Stimulated activated memory B cell treated with anti-CD40 and anti-IgM and Interleukin-4, amounts not matched to agents 10 μg/mL and 1 μg/mL and 100 μg/mL, for 72 hours (primary cell): ENCODE results near the gene OS9.
"Not testable (repeated sequence)": the region's sequence is repeated elsewhere in the genome, so short reads cannot be mapped to it uniquely, and the experiment has no call there.

ENCODE experiments used
- ATAC-seq: fragments of 150-1000 bp; cut with Tn5 transposase; 2 replicates; pipeline ENCODE4 v1.10.0; 2021
- H3K27ac Mint-ChIP-seq: one replicate; pipeline ENCODE4 v1.8.0; 2022; ENCODE audit warnings: mild to moderate bottlenecking, mixed read lengths
- H3K27me3 Mint-ChIP-seq: one replicate; pipeline ENCODE4 v1.8.0; 2022; ENCODE audit warnings: mixed read lengths
- H3K36me3 Mint-ChIP-seq: one replicate; pipeline ENCODE4 v1.8.0; 2022; ENCODE audit warnings: mixed read lengths
- H3K4me1 Mint-ChIP-seq: one replicate; pipeline ENCODE4 v1.8.0; 2022; ENCODE audit warnings: mixed read lengths
- H3K4me3 Mint-ChIP-seq: one replicate; pipeline ENCODE4 v1.8.0; 2022; ENCODE audit warnings: mild to moderate bottlenecking, moderate library complexity, mixed read lengths
- H3K9me3 Mint-ChIP-seq: one replicate; pipeline ENCODE4 v1.8.0; 2022; ENCODE audit warnings: mixed read lengths

OS9 gene

DNA sequence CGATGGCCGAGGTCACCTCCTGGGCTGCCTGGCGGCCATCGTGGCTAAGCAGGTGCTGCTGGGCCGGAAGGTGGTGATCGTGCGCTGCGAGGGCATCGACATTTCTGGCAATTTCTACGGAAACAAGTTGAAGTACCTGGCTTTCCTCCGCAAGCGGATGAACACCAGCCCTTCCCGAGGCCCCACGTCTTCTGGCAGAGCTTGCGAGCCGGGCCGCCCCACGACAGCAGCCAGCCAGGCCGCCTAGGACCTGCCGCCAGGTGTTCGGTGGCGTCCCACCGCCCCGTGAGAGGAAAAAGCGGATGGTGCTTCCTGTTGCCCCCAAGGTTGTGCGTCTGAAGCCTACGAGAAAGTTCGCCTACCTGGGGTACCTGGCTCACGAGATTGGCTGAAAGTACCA lies 19.2 kb upstream of the OS9 start:
- Mint-ChIP-seq H3K4me3 (no peak overlapping the region), H3K9me3 (no peaks in the 10 kb centered on the region), H3K27ac (no peak overlapping the region), H3K36me3 (no peaks in the 10 kb centered on the region), H3K27me3 (no peaks in the 10 kb centered on the region), H3K4me1 (no peaks in the 10 kb centered on the region)
- no peak for ATAC-seq

DNA sequence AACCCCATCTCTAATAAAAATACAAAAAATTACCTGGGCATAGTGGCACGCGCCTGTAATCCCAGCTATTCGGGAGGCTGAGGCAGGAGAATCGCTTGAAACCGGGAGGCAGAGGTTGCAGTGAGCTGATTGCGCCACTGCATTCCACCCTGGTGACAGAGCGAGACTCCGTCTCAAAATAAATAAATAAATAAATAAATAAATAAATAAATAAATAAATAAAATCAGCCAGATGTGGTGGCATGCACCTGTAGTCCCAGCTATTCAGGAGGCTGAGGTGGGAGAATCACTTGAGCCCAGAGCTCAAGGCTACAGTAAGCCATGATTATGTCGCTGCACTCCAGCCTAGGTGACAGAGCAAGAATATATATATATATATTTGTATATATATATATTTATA lies 16.0 kb upstream of the OS9 start:
- not testable (repeated sequence) for H3K9me3 Mint-ChIP-seq, ATAC-seq, H3K4me1 Mint-ChIP-seq, H3K27me3 Mint-ChIP-seq, H3K36me3 Mint-ChIP-seq, H3K27ac Mint-ChIP-seq, H3K4me3 Mint-ChIP-seq

DNA sequence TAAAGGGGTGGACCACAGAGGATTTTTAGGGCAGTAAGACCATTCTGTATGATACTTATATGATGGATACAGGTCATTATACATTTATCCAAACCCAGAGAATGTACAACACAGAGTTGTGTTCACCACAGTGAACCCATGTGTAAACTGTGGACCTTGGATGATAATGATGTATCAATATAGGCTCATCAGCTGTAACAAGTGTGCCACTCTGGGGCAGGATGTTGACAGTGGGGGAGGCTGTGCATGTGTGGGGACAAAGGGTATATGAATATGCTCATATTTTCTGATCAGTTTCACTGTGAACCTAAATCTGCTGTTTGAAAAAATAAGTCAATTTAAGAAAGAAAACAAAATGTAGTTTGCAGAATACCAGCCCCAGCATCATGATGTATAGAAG lies 14.2 kb upstream of the OS9 start:
- Mint-ChIP-seq H3K27ac (no peak overlapping the region), H3K4me3 (no peak overlapping the region), H3K27me3 (no peaks in the 10 kb centered on the region), H3K4me1 (no peaks in the 10 kb centered on the region), H3K9me3 (peaks cover 5% of the 10 kb centered on the region), H3K36me3 (no peaks in the 10 kb centered on the region)
- no peak for ATAC-seq

DNA sequence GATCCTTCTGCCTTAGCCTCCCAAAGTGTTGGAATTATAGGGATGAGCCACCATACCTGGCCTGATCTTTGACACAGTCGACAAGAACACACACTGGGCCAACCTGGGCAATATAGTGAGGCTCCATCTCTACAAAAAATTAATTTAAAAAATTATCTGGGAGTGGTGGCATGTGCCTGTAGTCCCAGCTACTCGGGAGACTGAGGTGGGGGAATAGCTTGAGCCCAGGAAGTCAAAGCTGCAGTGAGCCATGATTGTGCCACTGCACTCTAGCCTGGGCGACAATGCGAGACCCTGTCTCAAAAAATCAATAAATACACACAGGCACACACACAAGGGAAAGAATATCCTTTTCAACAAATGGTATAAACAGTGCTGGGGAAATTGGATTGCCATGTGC lies 6.1 kb upstream of the OS9 start:
- ATAC-seq = no peak
- H3K9me3 Mint-ChIP-seq = peaks cover 3% of the 10 kb centered on the region
- H3K27me3 Mint-ChIP-seq = peaks cover 39% of the 10 kb centered on the region
- no peaks in the 10 kb centered on the region for H3K4me1 Mint-ChIP-seq
- no peak overlapping the region for H3K27ac Mint-ChIP-seq
- H3K4me3 Mint-ChIP-seq = no peak overlapping the region
- no peaks in the 10 kb centered on the region for H3K36me3 Mint-ChIP-seq

DNA sequence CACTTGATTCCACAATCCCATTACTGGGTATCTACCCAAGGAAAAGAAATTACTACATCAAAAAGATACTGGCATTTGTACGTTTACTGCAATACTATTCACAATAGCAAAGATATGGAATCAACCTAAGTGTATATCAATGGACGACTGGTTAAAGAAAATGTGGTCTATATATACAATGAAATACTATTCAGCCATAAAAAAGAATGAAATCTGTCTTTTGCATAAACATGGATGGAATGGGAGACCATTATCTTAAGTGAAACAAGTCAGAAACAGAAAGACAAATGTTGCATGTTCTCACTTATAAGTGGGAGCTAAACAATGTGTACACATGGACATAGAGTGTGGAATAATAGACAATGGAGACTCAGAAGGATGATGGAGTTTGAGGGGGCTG lies 5.0 kb upstream of the OS9 start:
- Mint-ChIP-seq H3K36me3 (no peaks in the 10 kb centered on the region), H3K4me1 (no peaks in the 10 kb centered on the region), H3K4me3 (no peak overlapping the region), H3K9me3 (peaks cover 3% of the 10 kb centered on the region), H3K27me3 (peaks cover 39% of the 10 kb centered on the region), H3K27ac (no peak overlapping the region)
- ATAC-seq = no peak

DNA sequence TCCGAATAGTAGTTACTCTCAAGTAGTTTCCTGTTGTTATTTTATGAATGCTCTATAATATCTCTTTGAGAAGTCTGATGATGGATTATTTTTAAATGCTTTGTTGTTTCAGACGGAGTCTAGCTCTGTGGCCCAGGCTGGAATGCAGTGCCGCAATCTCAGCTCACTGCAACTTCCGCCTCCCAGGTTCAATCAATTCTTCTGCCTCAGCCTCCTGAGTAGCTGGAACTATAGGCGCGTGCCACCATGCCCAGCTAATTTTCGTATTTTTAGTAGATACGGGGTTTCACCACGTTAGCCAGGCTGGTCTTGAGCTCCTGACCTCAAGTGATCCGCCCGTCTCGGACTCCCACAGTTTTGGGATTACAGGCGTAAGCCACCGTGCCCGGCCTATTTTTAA lies 1.4 kb upstream of the OS9 start:
- no peak overlapping the region for H3K27ac Mint-ChIP-seq
- H3K9me3 Mint-ChIP-seq = peaks cover 3% of the 10 kb centered on the region
- no peaks in the 10 kb centered on the region for H3K4me1 Mint-ChIP-seq
- H3K36me3 Mint-ChIP-seq = peaks cover 20% of the 10 kb centered on the region
- no peak overlapping the region for H3K4me3 Mint-ChIP-seq
- no peak for ATAC-seq
- peaks cover 16% of the 10 kb centered on the region for H3K27me3 Mint-ChIP-seq

DNA sequence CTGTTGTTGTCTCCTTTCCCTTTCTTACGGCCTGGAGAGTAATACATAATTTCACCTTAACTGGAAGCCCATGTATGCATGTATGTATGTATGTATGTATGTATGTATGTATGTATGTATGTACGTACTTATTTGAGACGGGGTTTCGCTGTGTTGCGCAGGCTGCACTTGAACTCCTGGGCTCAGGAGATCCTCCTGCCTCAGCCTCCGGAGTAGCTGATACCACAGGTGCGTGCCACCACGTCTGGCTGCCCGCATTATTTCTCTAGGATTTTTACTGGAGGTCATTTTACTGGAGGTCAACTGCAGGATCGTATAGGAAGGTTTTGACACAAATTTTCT lies 644 bp upstream of the OS9 start:
- no peak for ATAC-seq
- H3K36me3 Mint-ChIP-seq = peaks cover 28% of the 10 kb centered on the region
- H3K27ac Mint-ChIP-seq = no peak overlapping the region
- peaks cover 10% of the 10 kb centered on the region for H3K27me3 Mint-ChIP-seq
- H3K4me1 Mint-ChIP-seq = peaks cover 2% of the 10 kb centered on the region
- H3K4me3 Mint-ChIP-seq = no peak overlapping the region
- peaks cover 3% of the 10 kb centered on the region for H3K9me3 Mint-ChIP-seq

DNA sequence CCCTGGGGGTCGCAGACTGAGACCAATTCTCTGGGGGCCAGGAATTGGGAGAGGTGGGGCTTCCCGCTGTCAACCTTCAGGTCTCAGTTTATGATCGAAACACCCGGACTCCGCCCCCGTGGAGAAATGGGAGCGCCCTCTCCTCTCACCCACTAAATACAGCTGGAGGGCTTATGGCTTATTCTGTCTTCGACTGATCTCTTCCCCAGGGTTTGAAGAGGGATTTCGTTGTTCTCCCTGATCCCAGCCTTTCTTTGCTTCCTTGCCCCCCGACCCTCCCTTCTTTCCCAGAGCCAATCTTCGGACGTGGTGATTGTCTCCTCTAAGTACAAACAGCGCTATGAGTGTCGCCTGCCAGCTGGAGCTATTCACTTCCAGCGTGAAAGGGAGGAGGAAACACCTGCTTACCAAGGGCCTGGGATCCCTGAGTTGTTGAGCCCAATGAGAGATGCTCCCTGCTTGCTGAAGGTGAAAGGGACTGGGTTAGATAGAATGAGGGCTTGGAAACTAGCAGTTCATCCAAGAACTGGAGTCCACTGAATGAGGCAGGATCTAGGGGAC lies 607 bp downstream of the OS9 start:
- Mint-ChIP-seq H3K4me3 (no peak overlapping the region), H3K9me3 (no peaks in the 10 kb centered on the region), H3K27me3 (no peaks in the 10 kb centered on the region), H3K27ac (no peak overlapping the region), H3K36me3 (peaks cover 40% of the 10 kb centered on the region), H3K4me1 (peaks cover 14% of the 10 kb centered on the region)
- no peak for ATAC-seq

DNA sequence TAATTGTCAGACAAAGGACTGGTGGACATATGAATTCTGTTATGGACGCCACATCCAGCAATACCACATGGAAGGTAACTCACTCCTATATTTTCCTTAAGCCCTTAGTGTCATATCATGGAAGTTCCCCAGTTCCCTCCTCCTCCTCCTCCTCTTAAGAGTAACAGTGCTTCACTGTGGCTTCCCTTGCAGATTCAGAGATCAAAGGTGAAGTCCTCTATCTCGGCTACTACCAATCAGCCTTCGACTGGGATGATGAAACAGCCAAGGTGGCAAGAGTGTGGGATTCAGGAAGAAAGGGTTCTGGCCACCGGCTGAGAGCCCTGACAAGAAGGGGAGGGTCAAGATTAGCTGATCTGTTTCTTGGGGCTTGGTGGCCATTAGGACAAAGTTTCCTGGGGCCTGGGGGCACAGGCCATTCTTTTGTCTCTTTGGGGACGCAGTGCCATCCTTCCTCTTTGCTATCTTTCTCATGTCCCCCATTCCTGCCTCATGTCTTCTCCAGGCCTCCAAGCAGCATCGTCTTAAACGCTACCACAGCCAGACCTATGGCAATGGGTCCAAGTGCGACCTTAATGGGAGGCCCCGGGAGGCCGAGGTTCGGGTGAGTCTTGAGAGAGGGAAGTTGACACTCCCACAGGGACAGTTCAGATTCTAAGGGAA lies 2.0 kb downstream of the OS9 start:
- no peaks in the 10 kb centered on the region for H3K9me3 Mint-ChIP-seq
- H3K36me3 Mint-ChIP-seq = peaks cover 51% of the 10 kb centered on the region
- H3K4me3 Mint-ChIP-seq = no peak overlapping the region
- no peaks in the 10 kb centered on the region for H3K27me3 Mint-ChIP-seq
- H3K4me1 Mint-ChIP-seq = peaks cover 27% of the 10 kb centered on the region
- no peak overlapping the region for H3K27ac Mint-ChIP-seq
- no peak for ATAC-seq

DNA sequence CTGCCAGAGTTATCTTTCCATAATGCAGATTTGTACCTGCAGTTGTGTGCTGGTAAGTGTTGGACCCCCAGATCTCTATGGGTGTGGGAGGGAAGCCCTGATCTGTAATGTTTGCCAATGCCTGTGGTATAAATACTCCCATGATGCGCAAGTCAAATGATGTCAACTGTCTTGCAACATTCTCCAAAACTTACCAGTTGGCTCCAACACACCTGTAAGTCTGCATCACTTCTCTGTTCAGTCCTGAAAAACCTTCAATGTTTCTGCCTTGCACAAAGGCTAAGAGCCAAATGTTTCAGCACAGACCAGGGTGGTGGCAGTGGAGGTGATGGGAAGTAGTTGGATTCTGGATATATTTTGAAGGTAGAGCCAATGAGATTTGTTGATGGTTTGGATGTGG lies 3.1 kb downstream of the OS9 start:
- no peaks in the 10 kb centered on the region for H3K27me3 Mint-ChIP-seq
- H3K36me3 Mint-ChIP-seq = peaks cover 53% of the 10 kb centered on the region
- peaks cover 27% of the 10 kb centered on the region for H3K4me1 Mint-ChIP-seq
- no peak overlapping the region for H3K27ac Mint-ChIP-seq
- no peaks in the 10 kb centered on the region for H3K9me3 Mint-ChIP-seq
- ATAC-seq = no peak
- H3K4me3 Mint-ChIP-seq = no peak overlapping the region

DNA sequence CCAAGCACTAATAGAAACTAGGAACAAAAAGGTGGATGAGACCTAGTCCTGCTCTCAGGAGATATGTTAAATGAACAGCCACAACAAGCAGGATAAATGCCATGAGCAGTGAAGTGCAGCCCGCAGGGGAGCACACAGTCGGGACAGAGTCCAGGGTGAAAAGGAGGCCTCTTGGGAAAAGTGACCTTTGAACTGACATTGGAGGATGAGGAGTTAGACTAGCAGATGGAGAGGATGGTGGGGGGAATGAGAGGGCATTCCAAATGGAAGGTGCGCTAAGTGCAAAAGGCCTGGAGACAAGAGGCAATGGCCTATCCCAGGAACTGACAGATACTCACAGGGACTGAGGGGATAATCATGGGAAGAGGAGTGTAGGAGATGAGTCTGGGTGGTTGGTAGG lies 4.5 kb downstream of the OS9 start:
- no peak overlapping the region for H3K4me3 Mint-ChIP-seq
- no peak for ATAC-seq
- peaks cover 67% of the 10 kb centered on the region for H3K36me3 Mint-ChIP-seq
- peaks cover 4% of the 10 kb centered on the region for H3K9me3 Mint-ChIP-seq
- no peaks in the 10 kb centered on the region for H3K27me3 Mint-ChIP-seq
- peaks cover 27% of the 10 kb centered on the region for H3K4me1 Mint-ChIP-seq
- no peak overlapping the region for H3K27ac Mint-ChIP-seq

DNA sequence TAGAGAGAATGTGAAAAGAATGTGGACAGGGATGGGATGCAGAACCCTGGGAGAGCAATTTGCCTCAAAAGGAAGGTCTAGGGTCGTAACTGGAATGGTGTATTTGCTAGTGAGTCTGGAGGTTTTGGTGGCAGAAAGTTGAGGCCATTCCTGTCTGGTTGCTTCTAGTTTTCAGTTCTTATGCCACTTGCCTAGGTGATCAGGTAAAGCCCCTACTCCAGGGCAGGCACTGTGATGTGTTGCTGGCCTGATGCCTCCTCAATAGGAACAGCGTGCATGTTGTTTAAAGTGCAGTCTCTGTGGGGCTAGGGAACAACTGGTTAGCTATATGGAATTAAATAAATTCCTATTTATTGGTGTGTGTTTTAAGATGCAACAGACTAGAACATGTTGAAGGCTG lies 6.4 kb downstream of the OS9 start:
- Mint-ChIP-seq H3K9me3 (peaks cover 4% of the 10 kb centered on the region), H3K27ac (peak overlapping the region; percentile 23), H3K4me1 (peaks cover 27% of the 10 kb centered on the region), H3K27me3 (no peaks in the 10 kb centered on the region), H3K36me3 (peaks cover 84% of the 10 kb centered on the region), H3K4me3 (no peak overlapping the region)
- no peak for ATAC-seq

DNA sequence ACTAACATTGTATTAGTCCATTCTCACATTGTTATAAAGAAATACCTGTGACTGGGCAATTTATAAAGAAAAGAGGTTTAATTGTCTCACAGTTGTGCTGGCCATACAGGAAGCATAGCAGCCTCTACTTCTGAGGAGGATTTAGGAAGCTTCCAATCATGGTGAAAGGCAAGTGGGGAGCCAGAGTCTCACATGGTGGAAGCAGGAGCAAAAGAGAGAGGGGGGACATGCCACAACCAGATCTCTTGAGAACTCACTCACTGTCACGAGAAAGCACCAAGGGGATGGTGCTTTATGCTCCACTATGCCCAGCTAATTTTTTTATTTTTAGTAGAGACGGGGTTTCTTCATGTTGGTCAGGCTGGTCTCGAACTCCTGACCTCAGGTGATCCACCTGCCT lies 13.3 kb downstream of the OS9 start:
- Mint-ChIP-seq H3K27me3 (no peaks in the 10 kb centered on the region), H3K27ac (no peak overlapping the region), H3K4me3 (no peak overlapping the region), H3K36me3 (peaks cover 79% of the 10 kb centered on the region), H3K4me1 (peaks cover 10% of the 10 kb centered on the region), H3K9me3 (peaks cover 4% of the 10 kb centered on the region)
- ATAC-seq = no peak

DNA sequence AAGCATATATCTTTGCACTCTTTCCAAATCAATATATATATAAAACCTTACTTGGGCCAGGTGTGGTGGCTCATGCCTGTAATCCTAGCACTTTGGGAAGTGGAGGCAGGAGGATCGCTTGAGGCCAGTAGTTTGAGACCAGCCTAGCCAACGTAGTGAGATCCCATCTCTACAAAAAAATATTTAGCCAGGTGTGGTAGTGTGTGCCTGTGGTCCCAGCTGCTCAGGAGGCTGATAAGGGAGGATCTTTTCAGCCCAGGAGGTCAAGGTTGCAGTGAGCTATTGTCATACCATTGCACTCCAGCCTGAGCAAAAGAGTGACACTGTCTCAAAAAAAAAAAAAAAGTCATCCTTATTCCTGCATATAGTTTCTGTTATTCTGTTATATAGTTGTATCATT lies 14.4 kb downstream of the OS9 start:
- Mint-ChIP-seq H3K4me3 (no peak overlapping the region), H3K27me3 (no peaks in the 10 kb centered on the region), H3K4me1 (peaks cover 10% of the 10 kb centered on the region), H3K9me3 (no peaks in the 10 kb centered on the region), H3K36me3 (peaks cover 75% of the 10 kb centered on the region), H3K27ac (no peak overlapping the region)
- ATAC-seq = no peak

DNA sequence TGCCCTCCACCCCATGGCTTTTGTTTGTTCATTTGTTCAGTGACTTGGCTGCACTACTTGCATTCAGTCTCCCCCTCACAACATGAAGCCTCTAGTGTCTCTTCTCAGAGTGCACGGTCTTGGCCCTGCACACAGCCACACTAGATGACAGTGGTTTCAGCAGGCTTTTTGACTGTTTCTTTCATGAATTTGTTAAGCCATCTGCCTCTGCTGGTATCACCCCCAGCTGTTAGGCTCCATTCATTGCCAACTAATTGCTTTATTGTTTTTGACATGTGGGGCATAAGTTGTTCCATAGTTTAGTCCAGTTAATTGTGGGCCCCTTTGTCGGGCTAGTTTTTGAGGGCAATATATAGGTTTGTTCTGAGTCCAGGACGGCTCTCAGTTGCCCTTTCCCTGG lies 18.8 kb downstream of the OS9 start:
- H3K9me3 Mint-ChIP-seq = no peaks in the 10 kb centered on the region
- H3K4me3 Mint-ChIP-seq = no peak overlapping the region
- no peaks in the 10 kb centered on the region for H3K27me3 Mint-ChIP-seq
- no peak overlapping the region for H3K27ac Mint-ChIP-seq
- no peak for ATAC-seq
- peaks cover 18% of the 10 kb centered on the region for H3K4me1 Mint-ChIP-seq
- H3K36me3 Mint-ChIP-seq = peaks cover 48% of the 10 kb centered on the region

DNA sequence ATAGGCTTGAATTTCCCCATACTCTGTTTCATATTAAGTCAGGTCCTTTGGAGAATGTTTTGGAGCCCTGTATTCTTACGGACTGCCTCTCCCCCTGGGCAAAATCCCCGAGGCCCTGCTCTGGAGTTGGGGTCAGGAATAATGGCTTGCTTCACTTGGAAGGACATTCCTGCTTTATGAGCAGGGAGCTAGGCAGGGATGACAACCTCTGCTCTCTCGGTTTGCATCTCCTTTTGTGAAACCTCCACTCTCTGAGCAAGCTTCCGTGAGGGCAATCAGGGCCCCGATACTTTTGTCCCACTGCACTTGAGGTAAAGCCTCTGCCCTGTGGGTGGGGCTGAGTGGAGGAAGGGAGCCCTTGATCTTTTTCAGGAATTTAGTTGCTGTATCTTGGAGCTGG lies 19.3 kb downstream of the OS9 start:
- Mint-ChIP-seq H3K4me1 (peaks cover 18% of the 10 kb centered on the region), H3K27ac (no peak overlapping the region), H3K36me3 (peaks cover 52% of the 10 kb centered on the region), H3K4me3 (no peak overlapping the region), H3K27me3 (no peaks in the 10 kb centered on the region), H3K9me3 (no peaks in the 10 kb centered on the region)
- ATAC-seq = no peak
